GM18499 (cell line): ENCODE measurements around the gene AGAP1.
"Not testable (repeated sequence)": the region's sequence is repeated elsewhere in the genome, so short reads cannot be mapped to it uniquely, and the experiment has no call there.

ENCODE experiments used
- ATAC-seq: cut with Tn5 transposase; IDR thresholded peaks from one replicate; pipeline ENCODE4 v1.9.1; 2021; ENCODE audit warnings: moderate number of reproducible peaks; ENCODE audit not compliant: insufficient read depth, unreplicated experiment

Gene AGAP1

DNA sequence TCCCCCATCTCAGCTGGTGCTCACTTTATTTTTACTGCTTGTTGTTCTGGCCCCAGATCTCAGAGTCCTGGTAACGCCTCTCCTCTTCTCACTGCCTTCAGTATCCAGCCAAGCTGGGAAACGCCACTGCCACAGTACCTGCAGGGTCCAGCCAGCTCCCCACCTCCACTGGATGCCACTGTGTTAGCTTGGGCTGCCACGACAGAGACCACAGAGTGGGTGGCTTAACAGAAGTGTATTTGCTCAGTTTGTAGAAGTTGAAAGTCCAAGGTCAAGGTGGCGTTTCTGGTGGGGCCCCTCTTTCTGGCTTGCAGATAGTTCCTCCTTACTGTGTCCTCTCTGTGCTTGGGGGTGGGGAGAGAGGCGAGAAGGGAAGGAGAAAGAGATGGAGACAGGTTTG, 107.1 kb downstream of the AGAP1 start:
- ATAC-seq, result no peak

DNA sequence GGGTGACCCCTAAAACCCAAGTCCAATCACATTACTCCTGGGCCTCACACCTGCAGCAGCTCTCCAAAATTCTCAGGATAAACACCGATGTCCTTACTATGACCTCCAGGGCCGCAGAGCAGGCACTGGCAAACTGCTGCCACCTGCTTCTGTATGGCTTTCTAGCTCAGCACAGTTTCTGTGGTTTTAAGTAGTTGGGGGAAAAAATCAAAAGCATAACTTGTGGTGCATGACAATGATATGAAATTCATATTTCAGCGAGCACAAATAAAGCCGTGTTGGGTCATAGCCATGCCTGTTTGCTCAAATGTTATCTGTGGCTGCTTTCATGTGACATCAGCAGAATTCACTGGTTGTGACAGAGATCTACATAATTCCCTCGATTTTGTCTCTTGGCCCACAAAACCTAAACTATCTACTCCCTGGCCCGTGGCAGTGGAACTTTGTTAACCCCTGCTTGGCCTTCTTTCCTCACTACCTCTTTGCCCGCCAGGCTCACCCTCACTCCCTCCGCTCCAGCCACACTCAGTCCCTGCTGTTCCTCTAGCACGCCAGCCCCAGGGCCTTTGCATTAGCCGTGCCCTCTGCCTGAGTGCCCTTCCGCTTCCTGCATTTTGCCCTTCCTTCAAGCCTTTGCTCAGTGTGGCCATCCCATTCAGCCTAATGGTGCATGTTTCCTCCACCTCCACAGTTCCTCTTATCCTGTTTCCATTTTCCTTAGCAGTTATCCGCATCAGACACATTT, 108.3 kb downstream of the AGAP1 start:
- no peak for ATAC-seq

DNA sequence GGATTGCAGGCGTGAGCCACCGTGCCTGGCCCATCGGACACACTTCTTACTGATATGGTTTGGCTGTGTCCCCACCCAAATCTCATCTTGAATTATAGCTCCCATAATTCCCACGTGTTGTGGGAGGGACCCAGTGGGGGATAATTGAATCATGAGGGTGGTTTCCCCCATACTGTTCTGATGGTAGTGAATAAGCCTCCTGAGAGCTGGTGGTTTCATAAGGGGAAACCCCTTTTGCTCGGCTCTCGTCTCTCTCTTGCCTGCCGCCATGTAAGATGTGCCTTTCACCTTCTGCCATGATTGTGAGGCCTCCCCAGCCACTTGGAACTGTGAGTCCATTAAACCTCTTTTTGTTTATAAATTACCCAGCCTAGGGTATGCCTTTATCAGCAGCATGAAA, 109.1 kb downstream of the AGAP1 start:
- ATAC-seq, result not testable (repeated sequence)

DNA sequence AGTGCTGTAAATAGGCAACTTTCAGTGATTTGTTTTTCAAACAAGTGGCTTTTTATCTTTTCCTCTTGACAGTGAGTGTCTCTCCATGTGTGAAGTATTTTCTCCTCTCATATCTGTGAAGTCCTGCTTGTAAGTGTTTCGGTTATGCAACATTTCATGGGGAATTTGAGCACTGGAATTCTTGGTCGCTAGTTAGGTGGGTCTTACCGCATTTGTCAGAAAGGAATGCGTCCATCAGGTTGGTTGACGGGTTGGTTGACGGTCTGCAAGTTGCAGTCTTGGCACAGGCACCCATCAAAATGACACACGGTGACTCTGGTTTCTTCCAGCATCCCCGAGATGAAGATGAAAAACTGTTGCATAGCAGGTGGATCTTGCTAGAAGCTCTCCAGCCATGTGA, 109.8 kb downstream of the AGAP1 start:
- ATAC-seq, result no peak

DNA sequence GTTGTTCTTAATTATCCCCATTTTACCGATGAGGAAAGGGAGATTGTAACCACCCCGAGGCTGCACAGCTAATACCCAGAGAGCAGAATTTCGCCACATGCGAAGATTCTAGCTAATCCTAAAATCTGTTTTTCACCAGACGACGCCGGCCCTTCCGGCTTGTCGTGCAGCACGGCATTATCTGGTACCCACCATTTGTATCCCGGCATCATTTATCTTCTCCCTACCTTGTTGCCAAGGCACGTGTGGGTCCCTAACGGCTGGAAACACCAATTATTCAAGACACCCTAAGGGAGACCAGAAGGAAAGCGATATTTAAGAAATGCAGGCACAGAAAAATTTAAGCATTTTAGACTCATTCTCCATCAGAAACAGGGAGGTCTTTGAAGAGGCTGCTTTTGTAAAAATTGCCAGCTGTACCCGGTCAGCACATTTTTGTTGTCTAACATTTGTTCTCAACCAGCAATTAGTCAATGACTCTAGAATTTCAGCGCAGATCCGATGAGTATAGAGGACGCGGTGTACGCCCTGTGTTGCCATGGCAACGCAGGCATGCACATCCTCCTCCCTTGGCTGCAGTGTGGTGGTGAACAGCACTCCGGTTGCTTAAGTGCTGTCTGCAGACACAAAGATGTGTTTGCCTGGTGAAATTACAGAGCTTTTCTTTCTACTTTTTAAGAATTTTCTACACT, 111.6 kb downstream of the AGAP1 start:
- no peak for ATAC-seq

DNA sequence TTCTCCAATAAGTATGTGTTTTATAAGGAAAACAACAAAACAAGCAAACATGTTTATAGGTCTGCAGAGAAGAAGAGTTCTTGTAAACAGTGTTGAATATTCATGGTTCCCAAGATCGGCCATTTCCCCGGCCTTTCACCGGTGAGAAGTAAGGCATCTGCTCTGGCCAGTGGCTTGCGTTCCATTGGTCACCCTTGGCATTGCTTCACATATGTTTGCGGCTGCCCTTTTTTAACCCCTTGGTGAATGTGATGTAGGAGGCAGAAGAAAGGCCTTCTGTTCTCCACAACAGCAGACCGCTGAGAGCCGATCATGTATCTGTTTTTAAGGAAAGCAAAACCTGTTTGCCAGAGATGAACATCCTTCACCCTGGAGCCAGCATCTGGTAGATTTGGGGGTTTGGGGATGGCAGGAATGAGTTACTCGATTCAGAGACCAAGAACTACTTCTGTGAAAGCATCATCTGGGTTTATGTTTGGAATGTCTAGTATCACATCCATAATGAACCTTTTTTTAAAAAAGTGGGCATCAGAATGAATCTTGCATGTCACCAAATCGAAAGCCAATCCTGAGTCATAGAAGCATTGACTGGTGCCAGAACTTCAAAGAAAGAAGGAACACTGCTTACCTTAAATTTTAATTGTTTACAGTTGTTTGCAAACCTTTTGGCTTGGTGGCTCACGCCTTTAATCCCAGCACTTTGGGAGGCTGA, 112.3 kb downstream of the AGAP1 start:
- ATAC-seq, result no peak

DNA sequence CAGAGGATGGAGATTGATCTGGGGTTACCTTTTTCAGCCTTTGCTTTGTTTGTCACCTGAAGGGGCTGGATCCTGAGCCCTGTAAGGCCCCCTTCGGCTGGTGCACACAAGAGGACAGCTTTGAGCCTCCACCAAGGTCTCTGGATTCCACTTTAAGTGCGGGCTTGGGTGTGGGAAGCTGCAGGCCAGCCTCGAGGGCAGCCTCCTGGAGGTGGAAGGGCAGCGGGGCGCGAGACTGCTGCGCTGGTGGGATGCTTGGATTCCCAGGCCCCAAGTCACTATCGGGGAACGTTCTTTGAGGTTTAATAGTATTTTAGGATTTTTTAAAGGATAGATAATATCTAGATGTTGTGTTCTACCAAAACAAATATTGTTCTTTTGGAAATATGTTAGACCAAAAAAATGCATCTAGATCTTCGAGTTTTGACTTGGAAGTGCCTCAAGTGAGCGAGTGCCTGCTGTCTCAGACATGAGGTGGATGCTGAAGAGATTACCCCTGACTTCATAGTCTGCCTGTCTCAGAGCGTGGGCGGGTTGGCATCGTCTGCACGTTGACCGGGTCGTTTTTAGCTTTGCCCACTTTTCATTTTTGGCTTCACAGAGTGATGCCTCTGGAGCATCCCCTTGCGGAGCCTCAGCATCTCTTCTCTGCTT, 113.8 kb downstream of the AGAP1 start:
- no peak for ATAC-seq

DNA sequence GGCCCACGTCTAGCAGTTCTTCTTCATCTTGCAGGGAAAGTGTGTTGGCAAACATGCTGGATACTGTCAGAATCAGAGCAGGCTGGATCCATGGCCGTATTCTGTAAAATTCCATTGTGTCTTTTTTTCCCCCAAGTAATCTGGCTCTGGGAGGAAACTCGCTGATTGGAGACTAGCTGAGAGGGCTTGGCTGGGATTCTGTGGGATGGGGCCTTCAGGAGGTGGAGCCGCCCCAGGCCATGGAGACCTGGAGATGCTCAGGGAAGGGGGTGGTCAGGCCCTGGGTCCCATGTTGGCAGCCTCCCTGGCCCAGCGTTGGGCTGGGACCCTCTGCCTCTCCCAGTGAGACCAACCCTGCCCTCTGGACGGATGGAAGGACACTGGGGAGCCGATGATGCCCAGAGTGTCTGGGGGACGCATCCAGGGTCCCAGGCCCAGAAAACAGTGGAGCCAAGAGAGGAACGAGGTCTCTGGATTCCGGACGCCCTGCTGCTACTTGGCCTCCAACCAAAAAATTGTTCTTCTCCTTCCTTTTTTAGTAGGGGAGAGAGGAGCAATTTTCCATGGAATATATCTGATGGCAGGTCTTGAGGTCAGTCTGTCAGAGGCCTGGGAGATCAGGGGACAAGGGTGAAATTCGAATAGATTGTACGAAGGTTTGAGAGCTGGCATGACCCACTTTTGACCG, 114.5 kb downstream of the AGAP1 start:
- no peak for ATAC-seq

DNA sequence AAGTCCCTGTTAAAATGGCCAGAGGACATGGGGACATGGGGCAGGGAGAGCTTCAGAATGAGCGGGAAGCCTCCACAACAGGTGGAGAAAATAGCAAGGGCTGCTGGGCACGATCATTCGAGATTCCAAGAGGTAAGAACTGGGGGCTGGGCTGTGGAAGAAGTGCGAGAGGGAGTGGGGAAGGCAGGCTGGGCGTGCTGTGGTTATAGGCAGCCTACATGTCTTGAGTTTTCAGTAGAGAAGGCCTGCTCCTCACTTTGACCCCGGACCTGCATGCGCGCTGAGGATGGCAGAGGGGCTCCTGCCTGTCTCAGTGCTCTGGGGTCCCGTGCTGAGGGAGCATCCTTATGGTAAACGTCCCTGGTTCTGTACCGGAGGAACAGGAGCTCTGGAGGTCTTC, 115.5 kb downstream of the AGAP1 start:
- ATAC-seq, result no peak

DNA sequence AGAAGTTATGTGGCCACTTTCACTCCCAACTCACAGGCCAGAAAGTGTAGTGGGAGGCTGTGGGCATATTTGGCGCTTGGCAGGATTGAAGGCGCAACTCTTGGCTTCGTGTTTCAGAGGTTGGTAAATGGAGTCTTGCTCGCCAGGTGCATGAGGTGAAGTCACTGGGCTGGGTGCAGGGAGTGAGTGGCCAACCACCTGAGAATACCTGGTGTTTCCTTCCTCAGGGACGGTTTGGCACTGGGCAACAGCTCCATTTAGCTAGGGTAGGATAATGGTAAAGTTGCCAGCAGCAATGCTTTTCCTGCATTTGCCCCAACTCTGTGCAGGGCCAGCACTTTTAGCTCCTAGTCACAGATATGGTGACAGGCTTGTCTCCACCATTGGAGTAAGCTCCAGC, 115.9 kb downstream of the AGAP1 start:
- ATAC-seq, result no peak

DNA sequence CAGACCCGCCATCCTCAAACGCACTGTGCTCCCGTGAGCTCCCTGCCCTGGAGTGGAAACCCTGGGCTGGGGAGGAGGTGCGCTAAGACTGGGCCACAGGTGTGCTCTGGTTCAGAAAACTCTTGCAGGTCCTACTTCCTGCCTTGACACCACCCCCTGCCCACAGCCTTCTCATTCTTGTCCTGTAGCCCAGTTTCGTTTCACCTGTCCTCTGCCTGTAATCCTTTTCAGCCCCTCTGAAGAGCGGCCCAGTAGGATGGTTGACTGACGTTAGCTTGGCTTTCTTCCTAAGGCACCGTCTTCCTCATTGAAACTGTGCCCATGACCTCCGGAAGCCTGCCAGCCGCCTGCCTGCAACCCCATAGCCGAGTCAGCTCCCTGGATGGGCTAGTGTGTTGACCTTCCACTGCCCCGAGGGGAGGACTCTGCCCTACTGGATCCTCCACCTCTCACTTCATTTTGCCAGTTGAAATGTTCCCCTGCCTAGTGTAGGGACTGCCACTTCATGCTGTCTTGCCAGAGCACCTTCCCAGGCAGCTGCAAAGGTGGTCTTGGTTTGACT, 116.9 kb downstream of the AGAP1 start:
- ATAC-seq, result no peak

DNA sequence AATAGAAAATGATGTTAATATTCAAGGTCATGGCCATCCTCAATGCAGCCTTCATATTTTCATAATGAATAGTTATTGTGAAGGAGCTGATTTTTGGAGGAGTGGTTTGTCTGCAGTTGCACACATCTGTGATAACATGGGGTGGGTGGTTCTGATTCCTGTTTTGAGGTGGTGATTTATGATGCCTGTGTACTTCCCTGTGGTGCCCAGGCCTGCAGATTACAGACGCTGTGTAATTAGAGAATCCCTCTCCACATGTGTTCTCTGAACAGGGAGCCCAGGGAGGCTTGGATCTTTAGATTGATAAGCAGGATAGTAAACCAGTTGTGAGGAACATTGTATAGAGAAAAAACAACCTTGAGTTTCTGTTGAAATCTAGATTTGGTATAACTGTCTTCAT, 117.5 kb downstream of the AGAP1 start:
- ATAC-seq, result no peak

DNA sequence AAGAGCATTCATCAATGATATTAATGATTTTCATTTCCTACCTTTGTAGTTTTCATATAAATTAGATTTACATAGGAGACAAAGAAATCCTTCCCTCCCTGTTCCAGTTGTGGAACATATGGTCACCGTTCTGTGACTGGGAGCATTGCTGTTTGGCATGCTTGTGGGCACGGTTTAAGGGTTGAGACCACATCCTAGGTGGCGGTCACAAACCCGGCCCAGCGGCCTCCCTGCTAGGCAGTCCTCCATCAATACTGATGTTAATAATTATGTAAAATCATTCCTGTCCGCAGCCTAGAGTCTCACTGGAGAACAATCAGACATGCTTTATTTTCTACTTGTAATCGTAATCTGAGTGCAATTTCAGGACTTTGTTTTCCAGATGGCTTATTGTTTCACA, 117.9 kb downstream of the AGAP1 start:
- ATAC-seq, result no peak

DNA sequence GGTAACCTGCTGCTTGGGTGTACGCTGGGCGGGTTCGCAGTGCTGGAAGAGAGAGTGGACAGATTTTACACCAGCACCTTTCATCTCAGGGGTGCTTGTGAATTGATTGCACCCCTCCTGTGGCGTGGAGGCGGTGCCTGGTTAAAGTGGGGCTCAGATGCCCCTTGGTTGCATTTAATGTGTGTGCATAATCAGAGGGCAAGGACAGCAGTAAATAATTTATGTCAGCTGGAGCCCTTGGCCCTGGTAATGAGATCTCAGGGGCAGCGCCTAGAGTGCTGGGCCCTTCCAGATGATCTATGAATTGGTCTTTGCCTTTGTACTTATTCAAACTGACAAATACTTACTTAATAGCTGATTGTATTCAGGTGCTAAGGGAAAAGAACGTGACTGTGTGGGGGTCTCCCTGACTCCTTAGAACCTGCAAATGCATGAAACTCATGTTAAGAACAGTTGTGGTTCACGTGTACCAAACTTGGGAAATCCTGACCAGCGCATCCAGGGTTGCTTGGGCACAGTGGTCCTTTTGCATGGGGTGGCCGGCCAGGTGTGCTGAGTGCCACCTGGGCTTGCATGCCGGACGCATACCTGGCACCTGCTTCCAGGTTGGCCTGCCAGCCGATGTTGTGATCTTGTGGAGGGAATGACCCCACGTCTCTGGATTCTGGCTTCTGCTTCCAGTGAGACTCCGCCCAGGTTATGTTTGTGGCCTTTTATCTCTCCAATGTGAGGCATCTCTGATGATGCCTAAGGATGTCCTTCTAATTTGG, 118.5 kb downstream of the AGAP1 start:
- no peak for ATAC-seq

DNA sequence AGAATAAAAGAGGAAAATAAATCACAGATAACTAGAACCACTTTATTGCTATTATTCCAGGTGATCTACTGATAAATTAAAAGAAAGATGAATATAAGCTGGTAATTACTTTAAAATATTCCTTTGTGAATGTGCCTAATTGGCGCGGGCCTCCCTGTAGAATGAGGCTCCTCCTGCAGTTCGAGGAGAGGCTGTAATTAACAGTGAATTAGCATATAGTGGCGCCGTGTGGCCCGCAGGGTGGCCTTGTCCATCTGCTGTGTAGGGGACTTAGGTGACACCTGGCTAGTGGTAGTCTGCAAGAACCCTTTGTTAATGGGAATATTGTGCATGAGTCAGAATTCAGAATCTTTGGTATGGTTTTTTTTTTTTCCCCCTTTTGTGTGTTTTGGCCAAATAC, 119.8 kb downstream of the AGAP1 start:
- ATAC-seq, result no peak

DNA sequence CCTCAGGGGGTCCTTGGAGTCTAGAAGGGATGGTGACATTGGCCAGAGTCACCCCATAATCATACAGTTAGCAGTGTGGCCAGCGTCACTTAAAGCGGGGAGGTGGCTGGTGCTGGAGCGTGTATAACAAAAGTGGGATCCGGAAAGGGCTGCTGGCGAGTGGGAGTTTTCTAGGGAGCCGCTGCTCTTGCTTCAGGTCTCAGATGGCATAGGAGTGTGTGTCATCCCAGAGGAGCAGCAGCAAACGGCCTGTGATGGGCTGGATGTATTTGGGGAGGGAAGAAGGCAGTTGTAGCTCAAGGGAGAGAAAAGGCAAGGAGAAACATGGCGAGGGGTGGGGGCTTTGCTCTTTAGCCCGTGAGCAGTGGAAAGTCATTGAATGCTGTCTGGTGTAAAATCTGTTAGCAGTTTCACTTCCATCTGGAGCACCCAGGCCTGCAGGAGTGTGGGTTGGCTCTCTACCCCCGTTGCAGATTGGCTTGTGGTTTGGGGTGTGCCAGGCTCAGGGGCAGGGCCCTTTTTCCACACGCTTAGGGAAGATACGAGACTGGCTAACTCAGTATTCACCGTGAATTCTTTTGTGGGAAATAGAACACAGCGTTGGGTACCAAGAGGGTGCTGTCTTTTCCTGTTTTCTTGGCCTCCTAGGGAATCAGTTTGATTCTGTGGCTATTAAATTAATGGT, 120.5 kb downstream of the AGAP1 start:
- ATAC-seq, result no peak

DNA sequence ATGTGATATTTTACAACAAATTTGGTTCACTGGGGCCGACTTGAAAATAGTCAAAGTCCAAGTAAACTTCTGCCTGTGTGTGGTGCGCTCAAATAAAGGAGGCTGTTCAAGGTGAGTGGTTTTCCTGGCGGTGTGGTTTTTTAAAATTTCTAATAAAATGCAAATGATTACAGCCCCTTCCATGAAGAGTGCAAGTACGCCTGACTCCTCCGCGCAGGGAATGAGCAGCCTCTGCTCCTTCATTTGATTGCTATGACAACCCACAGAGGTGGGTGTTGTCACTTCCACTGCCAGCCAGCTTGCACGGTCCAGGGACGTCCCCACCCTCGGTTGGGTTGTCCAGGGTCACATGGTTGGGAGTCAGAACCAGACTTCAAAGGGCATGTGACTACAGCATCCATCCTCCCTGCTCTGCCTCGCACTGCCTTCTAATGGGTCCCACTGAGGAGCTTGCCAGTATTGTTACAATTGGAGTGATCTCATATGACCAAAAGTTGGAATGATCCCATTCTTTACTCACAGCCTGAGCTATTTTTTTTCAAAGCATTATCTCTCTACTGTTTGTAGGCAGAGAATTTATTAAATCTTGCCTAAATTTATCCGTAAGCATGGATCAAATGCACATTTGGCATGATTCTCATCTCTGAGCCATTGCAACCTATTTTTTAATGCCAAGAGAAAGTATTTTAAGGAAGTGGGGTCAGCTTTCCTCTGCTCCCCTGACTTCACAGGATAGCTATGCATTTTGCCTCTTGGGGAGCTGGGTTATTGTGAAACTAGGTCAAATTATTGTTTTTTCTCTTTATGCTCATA, 121.3 kb downstream of the AGAP1 start:
- no peak for ATAC-seq

DNA sequence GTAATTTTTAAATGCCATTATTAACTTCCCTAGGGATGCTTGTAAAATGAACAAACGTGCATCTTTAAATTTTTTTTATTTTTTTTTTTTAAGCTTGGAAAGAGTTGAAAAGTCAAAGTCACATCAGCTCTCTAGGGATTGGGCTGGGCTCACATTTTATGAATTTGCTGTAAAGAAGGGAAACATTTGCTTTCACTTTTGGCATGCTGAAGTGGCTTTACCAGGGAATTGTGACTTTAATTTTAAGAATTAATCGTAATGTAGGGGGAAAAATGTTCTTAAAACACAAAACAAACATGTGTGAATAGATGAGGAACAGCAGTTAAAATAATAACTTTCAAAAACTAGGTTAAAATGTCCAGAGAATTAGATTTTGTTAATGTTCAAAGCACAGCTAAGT, 123.0 kb downstream of the AGAP1 start:
- no peak for ATAC-seq
